ENCODE results near the gene RPS14.

The RPS14 gene

GRCh38 chr5:150404941-150405816, 44.4 kb downstream of the RPS14 start:
- Histone ChIP-seq H3K4me1 (ENCODE audit: control insufficient read depth, insufficient read depth, low read length, poor library complexity, severe bottlenecking) (peaks cover 9% of the 10 kb centered on the region), H3K9me3 (ENCODE audit: control insufficient read depth, low read length) (no peaks in the 10 kb centered on the region), H3K27ac (ENCODE audit: low read depth, low read length, severe bottlenecking) (no peak overlapping the region), H3K4me3 (ENCODE audit: extremely low read depth, insufficient read depth, low read length, poor library complexity, severe bottlenecking) (no peak overlapping the region), H3K36me3 (ENCODE audit: control insufficient read depth, insufficient read depth, low read length) (peaks cover 25% of the 10 kb centered on the region)
- 81 to 97% methylated on average over 3 to 7 of the region's 9 CpGs for WGBS, 2 experiments (ENCODE audit: insufficient coverage in 2 of 2)

- Histone ChIP-seq H3K36me3 (ENCODE audit: control insufficient read depth, insufficient read depth, low read length) (peaks cover 31% of the 10 kb centered on the region), H3K4me1 (ENCODE audit: control insufficient read depth, insufficient read depth, low read length, poor library complexity, severe bottlenecking) (peaks cover 4% of the 10 kb centered on the region), H3K27ac (ENCODE audit: low read depth, low read length, severe bottlenecking) (no peak overlapping the region), H3K9me3 (ENCODE audit: control insufficient read depth, low read length) (no peaks in the 10 kb centered on the region), H3K4me3 (ENCODE audit: extremely low read depth, insufficient read depth, low read length, poor library complexity, severe bottlenecking) (no peak overlapping the region)
- WGBS, 2 experiments (ENCODE audit: insufficient coverage in 2 of 2): 93 to 96% methylated on average over 10 of the region's 10 CpGs
Observed at GRCh38 chr5:150404535-150404934, 45.0 kb downstream of the RPS14 start.

- WGBS, 2 experiments (ENCODE audit: insufficient coverage in 2 of 2): 96 to 98% methylated on average over 4 to 5 of the region's 5 CpGs
- H3K36me3 ChIP-seq (ENCODE audit: control insufficient read depth, insufficient read depth, low read length): peaks cover 35% of the 10 kb centered on the region
- peaks cover 4% of the 10 kb centered on the region for H3K4me1 ChIP-seq (ENCODE audit: control insufficient read depth, insufficient read depth, low read length, poor library complexity, severe bottlenecking)
- no peak overlapping the region for H3K27ac ChIP-seq (ENCODE audit: low read depth, low read length, severe bottlenecking)
- H3K9me3 ChIP-seq (ENCODE audit: control insufficient read depth, low read length): no peaks in the 10 kb centered on the region
- H3K4me3 ChIP-seq (ENCODE audit: extremely low read depth, insufficient read depth, low read length, poor library complexity, severe bottlenecking): no peak overlapping the region
Observed at GRCh38 chr5:150404121-150404520, 45.4 kb downstream of the RPS14 start.

GRCh38 chr5:150402901-150403342, 46.6 kb downstream of the RPS14 start:
- WGBS, 2 experiments (ENCODE audit: insufficient coverage in 2 of 2): 95 to 98% methylated on average over 12 of the region's 12 CpGs
- Histone ChIP-seq H3K4me3 (ENCODE audit: extremely low read depth, insufficient read depth, low read length, poor library complexity, severe bottlenecking) (no peak overlapping the region), H3K27ac (ENCODE audit: low read depth, low read length, severe bottlenecking) (no peak overlapping the region), H3K4me1 (ENCODE audit: control insufficient read depth, insufficient read depth, low read length, poor library complexity, severe bottlenecking) (peaks cover 4% of the 10 kb centered on the region), H3K36me3 (ENCODE audit: control insufficient read depth, insufficient read depth, low read length) (peaks cover 47% of the 10 kb centered on the region), H3K9me3 (ENCODE audit: control insufficient read depth, low read length) (no peaks in the 10 kb centered on the region)

- H3K4me1 ChIP-seq (ENCODE audit: control insufficient read depth, insufficient read depth, low read length, poor library complexity, severe bottlenecking): peaks cover 4% of the 10 kb centered on the region
- H3K36me3 ChIP-seq (ENCODE audit: control insufficient read depth, insufficient read depth, low read length): peaks cover 53% of the 10 kb centered on the region
- H3K9me3 ChIP-seq (ENCODE audit: control insufficient read depth, low read length): no peaks in the 10 kb centered on the region
- 96 to 98% methylated on average over 4 of the region's 4 CpGs for WGBS, 2 experiments (ENCODE audit: insufficient coverage in 2 of 2)
- H3K27ac ChIP-seq (ENCODE audit: low read depth, low read length, severe bottlenecking): no peak overlapping the region
- no peak overlapping the region for H3K4me3 ChIP-seq (ENCODE audit: extremely low read depth, insufficient read depth, low read length, poor library complexity, severe bottlenecking)
Observed at GRCh38 chr5:150402229-150402773, 47.2 kb downstream of the RPS14 start.

GRCh38 chr5:150401376-150402228, 47.9 kb downstream of the RPS14 start:
- Histone ChIP-seq H3K4me1 (ENCODE audit: control insufficient read depth, insufficient read depth, low read length, poor library complexity, severe bottlenecking) (no peaks in the 10 kb centered on the region), H3K27ac (ENCODE audit: low read depth, low read length, severe bottlenecking) (no peak overlapping the region), H3K4me3 (ENCODE audit: extremely low read depth, insufficient read depth, low read length, poor library complexity, severe bottlenecking) (no peak overlapping the region), H3K36me3 (ENCODE audit: control insufficient read depth, insufficient read depth, low read length) (peaks cover 60% of the 10 kb centered on the region), H3K9me3 (ENCODE audit: control insufficient read depth, low read length) (no peaks in the 10 kb centered on the region)
- 90% methylated on average over 5 to 8 of the region's 11 CpGs for WGBS, 2 experiments (ENCODE audit: insufficient coverage in 2 of 2)

GRCh38 chr5:150401076-150401375, 48.5 kb downstream of the RPS14 start:
- H3K36me3 ChIP-seq (ENCODE audit: control insufficient read depth, insufficient read depth, low read length): peaks cover 65% of the 10 kb centered on the region
- no peak overlapping the region for H3K27ac ChIP-seq (ENCODE audit: low read depth, low read length, severe bottlenecking)
- WGBS, 2 experiments (ENCODE audit: insufficient coverage in 2 of 2): 100% methylated on average over 1 of the region's 3 CpGs
- no peaks in the 10 kb centered on the region for H3K4me1 ChIP-seq (ENCODE audit: control insufficient read depth, insufficient read depth, low read length, poor library complexity, severe bottlenecking)
- no peaks in the 10 kb centered on the region for H3K9me3 ChIP-seq (ENCODE audit: control insufficient read depth, low read length)
- H3K4me3 ChIP-seq (ENCODE audit: extremely low read depth, insufficient read depth, low read length, poor library complexity, severe bottlenecking): no peak overlapping the region

GRCh38 chr5:150400316-150401075, 49.0 kb downstream of the RPS14 start:
- Histone ChIP-seq H3K27ac (ENCODE audit: low read depth, low read length, severe bottlenecking) (no peak overlapping the region), H3K36me3 (ENCODE audit: control insufficient read depth, insufficient read depth, low read length) (peaks cover 71% of the 10 kb centered on the region), H3K9me3 (ENCODE audit: control insufficient read depth, low read length) (no peaks in the 10 kb centered on the region), H3K4me3 (ENCODE audit: extremely low read depth, insufficient read depth, low read length, poor library complexity, severe bottlenecking) (no peak overlapping the region), H3K4me1 (ENCODE audit: control insufficient read depth, insufficient read depth, low read length, poor library complexity, severe bottlenecking) (no peaks in the 10 kb centered on the region)
- 98% methylated on average over 10 to 12 of the region's 12 CpGs for WGBS, 2 experiments (ENCODE audit: insufficient coverage in 2 of 2)

GRCh38 chr5:150399524-150400211, 49.9 kb downstream of the RPS14 start:
- Histone ChIP-seq H3K9me3 (ENCODE audit: control insufficient read depth, low read length) (no peaks in the 10 kb centered on the region), H3K4me3 (ENCODE audit: extremely low read depth, insufficient read depth, low read length, poor library complexity, severe bottlenecking) (no peak overlapping the region), H3K4me1 (ENCODE audit: control insufficient read depth, insufficient read depth, low read length, poor library complexity, severe bottlenecking) (peaks cover 2% of the 10 kb centered on the region), H3K36me3 (ENCODE audit: control insufficient read depth, insufficient read depth, low read length) (peaks cover 79% of the 10 kb centered on the region), H3K27ac (ENCODE audit: low read depth, low read length, severe bottlenecking) (no peak overlapping the region)
- 80 to 96% methylated on average over 1 to 3 of the region's 11 CpGs for WGBS, 2 experiments (ENCODE audit: insufficient coverage in 2 of 2)
